Measurements from ENCODE around the gene MDN1. TPM values are rescaled to one million over a fixed set of nuclear protein-coding genes. Genes with fewer than 3 reads are reported as not detected.
"Not testable (repeated sequence)": the region's sequence is repeated elsewhere in the genome, so short reads cannot be mapped to it uniquely, and the experiment has no call there.

The MDN1 gene
- total RNA-seq, 1 donor, result 28.8 TPM

- no peak for DNase-seq (ENCODE audit: low read depth in 2 of 3, low spot score in 2 of 3)
These were observed 6.5 kb upstream of the MDN1 start for GRCh38 chr6:89826029-89826528.

GRCh38 chr6:89818977-89819335 lies 638 bp downstream of the MDN1 start:
- DNase-seq (ENCODE audit: low read depth in 2 of 3, low spot score in 2 of 3), result peak in 2 of 3 donors; percentile 44 to 49

GRCh38 chr6:89817481-89817880 lies 2.1 kb downstream of the MDN1 start:
- DNase-seq (ENCODE audit: low read depth in 2 of 3, low spot score in 2 of 3), result no peak

- DNase-seq (ENCODE audit: low read depth in 2 of 3, low spot score in 2 of 3), result not testable (repeated sequence)
These were observed 6.2 kb downstream of the MDN1 start for GRCh38 chr6:89813422-89813821.

GRCh38 chr6:89807581-89807980 lies 12.0 kb downstream of the MDN1 start:
- DNase-seq (ENCODE audit: low read depth in 2 of 3, low spot score in 2 of 3), result no peak

- DNase-seq (ENCODE audit: low read depth in 2 of 3, low spot score in 2 of 3), result no peak
These were observed 13.7 kb downstream of the MDN1 start for GRCh38 chr6:89805814-89806371.

GRCh38 chr6:89803271-89803670 lies 16.3 kb downstream of the MDN1 start:
- DNase-seq (ENCODE audit: low read depth in 2 of 3, low spot score in 2 of 3), result no peak

GRCh38 chr6:89799756-89800155 lies 19.8 kb downstream of the MDN1 start:
- no peak for DNase-seq (ENCODE audit: low read depth in 2 of 3, low spot score in 2 of 3)

GRCh38 chr6:89799096-89799495 lies 20.5 kb downstream of the MDN1 start:
- DNase-seq (ENCODE audit: low read depth in 2 of 3, low spot score in 2 of 3), result no peak

GRCh38 chr6:89797317-89797716 lies 22.3 kb downstream of the MDN1 start:
- peak in 1 of 3 donors; percentile 41 for DNase-seq (ENCODE audit: low read depth in 2 of 3, low spot score in 2 of 3)

GRCh38 chr6:89794324-89794723 lies 25.3 kb downstream of the MDN1 start:
- peak in 1 of 3 donors; percentile 46 for DNase-seq (ENCODE audit: low read depth in 2 of 3, low spot score in 2 of 3)

GRCh38 chr6:89793586-89793985 lies 26.0 kb downstream of the MDN1 start:
- peak in 1 of 3 donors; percentile 10 for DNase-seq (ENCODE audit: low read depth in 2 of 3, low spot score in 2 of 3)

GRCh38 chr6:89792881-89793280 lies 26.7 kb downstream of the MDN1 start:
- DNase-seq (ENCODE audit: low read depth in 2 of 3, low spot score in 2 of 3), result peak in 2 of 3 donors; percentile 43 to 52

- DNase-seq (ENCODE audit: low read depth in 2 of 3, low spot score in 2 of 3), result no peak
These were observed 29.2 kb downstream of the MDN1 start for GRCh38 chr6:89790403-89790802.

GRCh38 chr6:89789980-89790379 lies 29.6 kb downstream of the MDN1 start:
- DNase-seq (ENCODE audit: low read depth in 2 of 3, low spot score in 2 of 3), result no peak

GRCh38 chr6:89787660-89788328 lies 31.8 kb downstream of the MDN1 start:
- no peak for DNase-seq (ENCODE audit: low read depth in 2 of 3, low spot score in 2 of 3)

GRCh38 chr6:89786970-89787369 lies 32.6 kb downstream of the MDN1 start:
- no peak for DNase-seq (ENCODE audit: low read depth in 2 of 3, low spot score in 2 of 3)

GRCh38 chr6:89784838-89785237 lies 34.8 kb downstream of the MDN1 start:
- no peak for DNase-seq (ENCODE audit: low read depth in 2 of 3, low spot score in 2 of 3)

GRCh38 chr6:89783293-89783692 lies 36.3 kb downstream of the MDN1 start:
- peak in 1 of 3 donors; percentile 38 for DNase-seq (ENCODE audit: low read depth in 2 of 3, low spot score in 2 of 3)

- DNase-seq (ENCODE audit: low read depth in 2 of 3, low spot score in 2 of 3), result no peak
These were observed 37.4 kb downstream of the MDN1 start for GRCh38 chr6:89782222-89782621.

GRCh38 chr6:89781070-89782034 lies 38.2 kb downstream of the MDN1 start:
- DNase-seq (ENCODE audit: low read depth in 2 of 3, low spot score in 2 of 3), result no peak

Measured in hematopoietic multipotent progenitor cell (in vitro differentiated cells).